Gastroesophageal sphincter (tissue), 3 donors: ENCODE measurements around the gene CCDC170.

Experiments
- EP300 ChIP-seq: sonication (generic); formaldehyde crosslinking; IDR thresholded peaks from one replicate; pipeline ENCODE4 v1.6.1; 2017; ENCODE audit warnings: antibody characterized with exemption, mild to moderate bottlenecking
- TF ChIP-seq, protein P1 (sequence below), 4 experiments: fragments of 200-600 bp in 2 of 4; fragments of 450-650 bp in 2 of 4; sonication (generic) in 1 of 4; IDR thresholded peaks; one replicate each; pipeline ENCODE4 v1.5.1; 2017 to 2019; ENCODE audit warnings: antibody characterized with exemption in 4 of 4, mild to moderate bottlenecking in 2 of 4, moderate library complexity in 2 of 4

DNA sequence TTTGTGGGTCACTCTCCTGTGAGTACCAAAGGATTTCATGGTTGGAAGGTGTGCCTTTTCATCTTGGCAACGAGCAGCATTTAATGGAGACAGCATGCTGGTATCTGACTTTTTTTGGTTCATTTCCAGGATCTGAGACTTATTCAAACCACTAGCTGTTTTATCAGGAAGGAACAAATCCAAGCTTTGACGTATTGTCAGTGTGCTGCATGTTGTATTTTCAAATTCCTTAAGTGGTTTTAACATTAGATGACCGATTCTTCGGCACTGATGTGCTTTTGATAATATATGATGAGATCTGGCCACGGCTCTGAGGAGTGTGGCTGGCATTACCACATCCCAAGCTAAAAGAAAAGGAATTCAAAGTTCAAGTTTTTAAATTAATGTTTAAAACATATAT, 48.3 kb upstream of the CCDC170 start:
- no peak for TF ChIP-seq EP300
- TF ChIP-seq, protein P1, sequence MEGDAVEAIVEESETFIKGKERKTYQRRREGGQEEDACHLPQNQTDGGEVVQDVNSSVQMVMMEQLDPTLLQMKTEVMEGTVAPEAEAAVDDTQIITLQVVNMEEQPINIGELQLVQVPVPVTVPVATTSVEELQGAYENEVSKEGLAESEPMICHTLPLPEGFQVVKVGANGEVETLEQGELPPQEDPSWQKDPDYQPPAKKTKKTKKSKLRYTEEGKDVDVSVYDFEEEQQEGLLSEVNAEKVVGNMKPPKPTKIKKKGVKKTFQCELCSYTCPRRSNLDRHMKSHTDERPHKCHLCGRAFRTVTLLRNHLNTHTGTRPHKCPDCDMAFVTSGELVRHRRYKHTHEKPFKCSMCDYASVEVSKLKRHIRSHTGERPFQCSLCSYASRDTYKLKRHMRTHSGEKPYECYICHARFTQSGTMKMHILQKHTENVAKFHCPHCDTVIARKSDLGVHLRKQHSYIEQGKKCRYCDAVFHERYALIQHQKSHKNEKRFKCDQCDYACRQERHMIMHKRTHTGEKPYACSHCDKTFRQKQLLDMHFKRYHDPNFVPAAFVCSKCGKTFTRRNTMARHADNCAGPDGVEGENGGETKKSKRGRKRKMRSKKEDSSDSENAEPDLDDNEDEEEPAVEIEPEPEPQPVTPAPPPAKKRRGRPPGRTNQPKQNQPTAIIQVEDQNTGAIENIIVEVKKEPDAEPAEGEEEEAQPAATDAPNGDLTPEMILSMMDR (IDR thresholded peaks at IDR 0.05) = no peak
